C4-2B (cell line): ENCODE results near the gene RPEL1.

ENCODE experiments used
- H3K27ac ChIP-seq: fragments of 450-650 bp; 2 replicates; pipeline ENCODE4 v1.5.1; 2017
- ZFX ChIP-seq: fragments of 450-650 bp; IDR thresholded peaks from 2 replicates; pipeline ENCODE4 v1.6.1; 2017
- TF ChIP-seq, protein P1 (sequence below): fragments of 450-650 bp; conservative IDR thresholded peaks from 2 replicates; pipeline ENCODE4 v1.5.1; 2017; ENCODE audit warnings: mild to moderate bottlenecking

The RPEL1 gene

DNA sequence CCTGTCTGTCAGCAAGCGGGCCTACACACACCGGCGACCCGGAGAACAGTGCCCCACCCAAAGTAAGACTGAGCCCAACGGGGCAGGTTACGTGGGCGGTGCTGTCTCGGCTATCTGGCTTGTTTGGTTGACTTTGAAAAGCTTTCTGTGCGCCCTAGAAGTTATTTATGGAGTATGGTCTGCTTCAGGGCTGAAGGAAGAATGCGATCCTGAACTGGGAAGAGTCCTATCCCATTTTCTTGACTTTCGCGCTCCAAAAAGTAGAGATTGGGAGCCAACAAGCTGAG, 32.8 kb downstream of the RPEL1 start:
- no peak for TF ChIP-seq ZFX
- TF ChIP-seq, protein P1, sequence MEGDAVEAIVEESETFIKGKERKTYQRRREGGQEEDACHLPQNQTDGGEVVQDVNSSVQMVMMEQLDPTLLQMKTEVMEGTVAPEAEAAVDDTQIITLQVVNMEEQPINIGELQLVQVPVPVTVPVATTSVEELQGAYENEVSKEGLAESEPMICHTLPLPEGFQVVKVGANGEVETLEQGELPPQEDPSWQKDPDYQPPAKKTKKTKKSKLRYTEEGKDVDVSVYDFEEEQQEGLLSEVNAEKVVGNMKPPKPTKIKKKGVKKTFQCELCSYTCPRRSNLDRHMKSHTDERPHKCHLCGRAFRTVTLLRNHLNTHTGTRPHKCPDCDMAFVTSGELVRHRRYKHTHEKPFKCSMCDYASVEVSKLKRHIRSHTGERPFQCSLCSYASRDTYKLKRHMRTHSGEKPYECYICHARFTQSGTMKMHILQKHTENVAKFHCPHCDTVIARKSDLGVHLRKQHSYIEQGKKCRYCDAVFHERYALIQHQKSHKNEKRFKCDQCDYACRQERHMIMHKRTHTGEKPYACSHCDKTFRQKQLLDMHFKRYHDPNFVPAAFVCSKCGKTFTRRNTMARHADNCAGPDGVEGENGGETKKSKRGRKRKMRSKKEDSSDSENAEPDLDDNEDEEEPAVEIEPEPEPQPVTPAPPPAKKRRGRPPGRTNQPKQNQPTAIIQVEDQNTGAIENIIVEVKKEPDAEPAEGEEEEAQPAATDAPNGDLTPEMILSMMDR, result no peak

DNA sequence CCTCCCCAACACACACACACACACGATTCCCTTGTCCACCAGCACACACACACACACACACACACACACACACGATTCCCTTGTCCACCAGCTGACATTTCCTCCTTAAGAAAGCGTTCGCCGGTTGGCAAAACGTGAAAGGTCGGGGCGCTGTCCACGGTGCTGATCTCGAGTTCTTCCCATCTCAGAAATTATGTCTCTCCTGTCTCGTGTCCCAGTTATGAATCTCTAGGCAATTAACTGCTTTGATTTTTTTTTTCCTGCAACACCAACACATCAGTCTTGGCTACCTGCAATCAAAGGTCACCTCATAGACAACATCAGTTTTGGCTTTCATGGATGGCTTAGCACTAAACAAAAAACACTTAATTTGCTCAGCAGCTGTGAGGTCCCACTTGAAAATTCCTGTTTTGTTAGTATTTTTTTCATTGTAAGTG, 33.2 kb downstream of the RPEL1 start:
- TF ChIP-seq, protein P1, result no peak
- no peak for TF ChIP-seq ZFX
- no peak overlapping the region for H3K27ac ChIP-seq

More for the DNA sequence above, 32.8 kb downstream of the RPEL1 start:
- no peak overlapping the region for H3K27ac ChIP-seq

DNA sequence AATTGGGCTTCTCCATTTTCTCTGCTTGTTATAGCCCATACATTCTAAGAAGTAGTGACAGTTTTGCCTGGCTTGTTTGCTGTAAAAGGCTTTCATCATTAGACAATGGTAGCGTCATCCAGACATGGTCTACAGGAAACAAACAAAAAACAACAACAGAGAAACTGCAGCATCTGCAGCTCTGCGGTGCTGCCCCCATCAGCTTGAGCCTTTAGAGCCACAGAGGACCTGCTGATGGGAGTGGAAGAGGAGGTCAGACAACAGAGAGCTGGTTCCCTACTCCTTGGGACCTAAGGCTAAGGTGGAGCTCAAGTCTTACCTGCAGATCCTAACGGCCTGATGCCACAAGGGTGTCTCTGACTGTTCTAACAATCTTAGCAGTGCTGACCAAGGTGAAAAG, 34.3 kb downstream of the RPEL1 start:
- TF ChIP-seq, protein P1, result no peak
- TF ChIP-seq ZFX, result no peak
- H3K27ac ChIP-seq, result no peak overlapping the region

GRCh38 chr10:103280506-103280905, 34.8 kb downstream of the RPEL1 start:
- TF ChIP-seq ZFX, result no peak
- TF ChIP-seq, protein P1, result no peak
- H3K27ac ChIP-seq, result no peak overlapping the region

- TF ChIP-seq, protein P1, result no peak
- no peak overlapping the region for H3K27ac ChIP-seq
Measured at GRCh38 chr10:103281753-103282152, 36.1 kb downstream of the RPEL1 start.

GRCh38 chr10:103282961-103283360, 37.3 kb downstream of the RPEL1 start:
- TF ChIP-seq, protein P1, result no peak
- no peak for TF ChIP-seq ZFX
- H3K27ac ChIP-seq, result no peak overlapping the region

DNA sequence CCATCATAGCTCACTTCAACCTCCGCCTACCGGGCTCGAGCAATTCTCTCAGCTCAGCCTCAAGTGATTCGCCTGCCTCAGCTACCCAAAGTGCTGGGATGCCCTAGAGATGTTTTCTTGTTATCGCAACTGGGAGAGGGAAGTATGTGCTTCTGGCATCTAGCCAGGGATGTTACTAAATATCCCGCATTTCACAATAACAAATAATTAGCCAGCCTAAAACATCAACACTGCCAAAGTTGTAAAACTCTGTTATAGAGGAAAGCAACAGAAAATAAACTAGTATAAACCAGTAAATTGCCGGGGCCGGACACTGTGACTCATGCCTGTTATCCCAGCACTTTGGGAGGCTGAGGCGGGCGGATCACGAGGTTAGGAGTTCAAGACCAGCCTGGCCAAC, 38.5 kb downstream of the RPEL1 start:
- H3K27ac ChIP-seq, result no peak overlapping the region
- no peak for TF ChIP-seq ZFX

GRCh38 chr10:103287992-103288391, 42.3 kb downstream of the RPEL1 start:
- H3K27ac ChIP-seq, result no peak overlapping the region
- TF ChIP-seq, protein P1, result no peak
- TF ChIP-seq ZFX, result no peak
